ENCODE data around the gene GFRA3.
"Not testable (repeated sequence)": the region's sequence is repeated elsewhere in the genome, so short reads cannot be mapped to it uniquely, and the experiment has no call there.

Gene GFRA3

GRCh38 chr5:138274189-138274853 lies at the start of gene GFRA3:
TSS of gene GFRA3 (minus strand) at chr5:138274621. CDS start at chr5:138274424, 197 bp downstream.
- DNase-seq, result no peak

DNA sequence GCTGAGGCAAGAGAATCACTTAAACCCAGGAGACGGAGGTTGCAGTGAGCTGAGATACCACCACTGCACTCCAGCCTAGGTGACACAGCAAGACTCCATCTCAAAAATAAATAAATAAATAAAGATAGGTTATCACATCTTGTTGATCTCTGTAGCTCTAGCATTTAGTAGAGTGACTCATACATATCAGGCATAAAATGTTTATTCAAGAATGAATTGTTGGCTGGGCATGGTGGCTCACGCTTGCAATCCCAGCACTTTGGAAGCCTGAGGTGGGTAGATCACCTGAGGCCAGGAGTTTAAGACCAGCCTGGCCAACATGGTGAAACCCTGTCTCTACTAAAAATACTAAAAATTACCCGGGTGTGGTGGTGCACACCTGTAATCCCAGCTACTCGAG lies 43.8 kb upstream of the GFRA3 start:
- DNase-seq, result not testable (repeated sequence)

DNA sequence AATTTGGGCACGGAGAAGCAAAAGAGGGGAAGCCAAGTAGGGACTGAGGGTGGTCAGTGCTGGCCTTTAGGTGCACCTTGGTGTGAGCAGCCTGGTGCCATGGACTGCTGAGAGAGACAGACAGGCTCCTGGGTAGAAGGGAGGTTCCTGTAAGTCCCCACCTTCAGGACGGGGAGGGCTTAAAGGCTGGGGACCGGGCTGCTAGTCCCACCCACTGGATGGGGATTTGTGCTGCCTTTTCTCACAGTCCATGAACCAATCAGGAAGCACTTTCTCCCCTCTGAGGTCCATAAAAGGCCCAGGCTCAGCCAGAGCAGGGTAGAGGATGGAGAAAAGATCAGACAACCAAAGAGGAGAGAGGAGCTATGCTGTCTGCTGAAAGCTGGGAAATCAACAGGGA lies 41.9 kb upstream of the GFRA3 start:
- DNase-seq, result no peak

- no peak for DNase-seq
Measured at GRCh38 chr5:138315751-138316278, 41.4 kb upstream of the GFRA3 start.

DNA sequence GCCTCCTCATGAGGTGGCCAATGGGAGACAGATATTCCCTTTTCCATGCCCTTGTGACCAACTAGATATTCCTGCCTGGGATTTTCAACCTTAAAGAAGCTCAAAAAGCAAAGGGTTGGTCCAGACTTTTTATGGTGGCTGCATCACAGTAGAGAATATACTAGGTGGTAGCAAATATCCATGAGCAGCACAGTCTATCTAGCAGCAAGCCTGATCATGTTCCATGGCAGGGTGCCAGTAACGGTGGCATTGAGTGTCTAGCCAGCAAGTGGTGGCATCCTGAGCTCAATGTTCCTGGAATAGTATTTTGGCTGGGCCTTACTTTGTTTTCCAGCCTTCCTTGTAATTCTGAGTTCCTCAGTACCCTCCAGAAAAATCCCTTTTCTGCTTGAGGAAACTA lies 31.4 kb upstream of the GFRA3 start:
- DNase-seq, result no peak

DNA sequence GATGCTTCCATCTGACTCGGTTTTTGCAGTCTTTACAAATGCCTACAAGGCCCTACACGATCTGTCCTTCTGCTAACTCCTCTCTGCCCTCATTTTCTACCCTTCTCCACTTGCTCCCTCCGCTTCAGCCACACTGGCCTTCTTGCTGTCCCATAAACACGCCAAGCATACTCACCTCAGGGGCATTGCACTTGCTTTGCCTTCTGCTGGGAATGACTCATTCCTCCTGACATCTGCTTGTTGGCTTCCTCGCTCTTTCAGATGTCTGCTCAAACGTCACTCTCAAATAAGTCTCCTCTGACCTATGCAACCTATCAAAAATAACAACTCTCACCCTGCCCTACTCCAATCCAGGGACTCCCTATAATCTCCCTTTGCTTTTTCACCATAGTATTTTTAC lies 29.0 kb upstream of the GFRA3 start:
- no peak for DNase-seq

DNA sequence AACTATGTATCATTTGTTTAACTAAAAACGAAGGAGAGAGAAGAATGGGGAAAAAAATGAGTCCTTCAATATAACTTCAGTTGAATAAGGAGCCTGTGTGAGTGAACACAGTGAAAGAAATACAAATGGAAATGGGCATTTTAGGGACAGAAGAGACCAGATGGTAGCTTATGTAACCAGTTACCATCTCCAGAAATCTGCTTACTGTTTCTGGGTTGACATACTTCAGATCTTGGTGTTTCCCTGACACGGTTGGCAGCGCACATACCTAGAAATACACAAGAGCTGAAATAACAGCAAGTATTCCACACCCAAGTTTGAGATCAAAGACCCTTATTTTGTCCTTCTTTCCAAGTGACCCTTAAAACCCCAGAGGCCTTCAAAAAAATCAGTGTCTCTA lies 14.9 kb upstream of the GFRA3 start:
- DNase-seq, result no peak

GRCh38 chr5:138287246-138287645 lies 12.8 kb upstream of the GFRA3 start:
- no peak for DNase-seq

DNA sequence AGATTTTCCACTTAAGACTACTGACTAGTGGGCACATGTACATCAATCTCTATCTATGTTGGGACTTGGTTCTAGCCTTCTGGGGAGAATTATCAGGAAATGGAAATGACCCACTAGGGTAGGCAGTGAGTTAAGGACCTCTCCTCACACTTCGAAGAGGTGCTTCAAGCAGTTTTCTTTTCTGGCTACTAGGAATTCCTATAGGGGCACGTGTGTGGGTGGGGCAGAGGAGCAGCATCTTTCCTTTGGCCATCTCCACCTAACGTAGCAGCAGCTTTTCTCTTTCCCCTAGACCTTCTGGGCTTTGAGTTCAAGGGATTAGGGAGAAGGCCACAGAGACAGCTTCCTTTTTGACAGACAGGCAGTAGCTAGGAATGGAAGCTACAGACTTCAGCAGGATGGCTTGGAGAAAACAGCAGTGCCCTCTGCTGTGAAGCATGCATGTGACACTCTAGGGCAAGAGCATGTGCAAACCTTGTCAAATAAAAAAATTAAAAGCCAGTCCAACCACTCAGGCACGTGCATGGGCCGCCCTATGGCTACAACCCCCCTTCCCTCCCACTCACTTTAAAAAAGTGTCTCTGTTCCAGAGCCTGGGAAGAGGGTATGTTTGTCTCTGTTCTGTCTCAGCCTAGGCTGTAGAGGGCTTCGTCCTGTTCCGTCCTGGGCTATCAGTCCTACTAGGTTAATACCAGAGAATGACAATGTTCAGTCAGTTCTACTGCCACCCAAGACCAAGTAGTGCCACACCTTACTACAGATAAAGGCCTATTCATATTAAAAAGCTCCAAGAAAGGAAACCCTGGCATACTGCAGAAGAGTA lies 8.7 kb upstream of the GFRA3 start:
- DNase-seq, result no peak

GRCh38 chr5:138280915-138281314 lies 6.5 kb upstream of the GFRA3 start:
- no peak for DNase-seq

DNA sequence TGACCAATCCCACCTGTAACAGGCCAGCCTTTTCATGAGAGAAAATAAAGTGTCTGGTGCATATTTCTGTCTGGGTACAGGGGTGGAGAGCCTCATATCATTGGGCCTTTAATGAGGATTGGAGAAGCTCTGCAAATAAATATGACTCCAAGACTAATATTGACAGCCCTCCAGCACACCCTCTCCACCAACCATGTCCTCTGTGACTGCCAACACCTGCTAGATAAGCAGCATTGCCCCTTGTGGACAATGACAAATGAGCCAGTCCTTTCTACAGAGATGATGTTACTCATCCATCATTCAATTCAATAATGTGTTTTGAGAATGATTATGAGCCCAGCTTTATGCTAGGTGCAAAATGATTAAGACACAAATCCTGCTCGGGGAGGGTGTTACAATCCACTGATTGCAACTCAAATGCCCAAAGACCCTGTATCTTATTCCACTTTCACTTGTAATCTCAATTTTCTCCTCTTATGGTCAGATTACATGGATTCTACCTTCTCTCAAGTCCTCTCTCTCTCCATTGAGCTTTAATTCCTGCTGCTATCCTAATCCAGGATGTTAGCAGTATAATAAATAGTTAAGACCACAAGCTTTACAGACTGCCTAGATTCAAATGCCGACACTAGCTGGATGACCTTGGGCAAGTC lies 2.1 kb upstream of the GFRA3 start:
- DNase-seq, result no peak

DNA sequence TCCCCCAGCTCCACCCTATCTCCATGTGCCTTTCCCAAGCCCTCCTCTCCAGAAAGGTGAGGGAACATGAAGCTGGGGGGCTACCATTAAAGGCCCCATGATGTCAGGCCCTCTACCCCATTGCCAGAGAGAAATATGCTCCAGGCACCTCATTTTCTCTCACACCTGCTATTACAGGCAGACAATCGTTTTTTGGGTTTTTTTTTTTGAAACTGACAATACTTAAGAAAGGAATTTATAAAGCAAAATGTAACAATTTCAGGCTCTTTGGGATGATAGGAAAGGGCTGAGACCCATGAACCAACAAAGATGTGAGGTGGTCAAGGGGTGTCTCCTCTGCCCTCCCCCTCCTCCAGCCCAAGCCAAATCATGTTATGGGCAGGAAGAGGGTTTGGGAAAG lies 1.5 kb upstream of the GFRA3 start:
- DNase-seq, result no peak

- DNase-seq, result no peak
Measured at GRCh38 chr5:138275379-138275782, 960 bp upstream of the GFRA3 start.

- no peak for DNase-seq
Measured at GRCh38 chr5:138273834-138274188, 610 bp downstream of the GFRA3 start.

- no peak for DNase-seq
Measured at GRCh38 chr5:138272681-138273080, 1.7 kb downstream of the GFRA3 start.

DNA sequence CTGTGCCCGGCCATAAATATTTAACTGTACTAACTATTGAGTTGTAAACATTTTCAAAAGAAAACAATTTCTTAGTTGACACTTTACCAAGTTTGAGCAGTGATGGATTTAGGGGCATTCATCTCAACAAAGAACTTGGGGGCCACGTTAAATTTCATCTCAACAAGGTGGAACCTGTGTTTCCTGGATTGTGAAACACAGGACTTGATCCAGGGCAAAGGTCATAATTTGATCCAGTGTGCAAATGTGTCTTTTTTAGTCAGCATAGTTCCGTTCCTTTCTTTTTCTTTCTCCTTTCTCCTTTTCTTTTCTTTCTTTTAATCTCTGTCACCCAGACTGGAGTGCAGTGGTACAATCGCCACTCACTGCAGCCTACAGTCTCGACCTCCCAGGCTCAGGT lies 3.1 kb downstream of the GFRA3 start:
- no peak for DNase-seq

- no peak for DNase-seq
Measured at GRCh38 chr5:138264183-138264582, 10.2 kb downstream of the GFRA3 start.

DNA sequence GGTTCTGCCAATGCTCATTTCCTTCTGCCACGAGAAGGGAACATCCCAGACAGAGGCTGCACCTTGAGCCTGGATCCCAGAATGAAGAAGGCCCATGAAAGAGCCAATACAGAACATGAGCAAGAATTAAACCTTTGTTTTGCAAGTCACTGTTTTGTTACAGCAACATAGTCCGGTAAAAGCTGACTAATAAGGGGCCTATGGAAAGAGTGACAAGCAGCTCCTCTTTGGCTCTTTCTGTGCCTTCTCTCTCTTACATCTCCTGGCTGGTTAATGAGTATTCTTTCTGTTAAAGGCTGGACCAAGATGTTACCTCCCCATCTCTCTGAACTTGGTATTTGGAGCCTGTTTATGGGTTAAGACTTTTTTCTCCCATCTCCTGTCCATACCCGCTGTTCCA lies 10.8 kb downstream of the GFRA3 start:
- DNase-seq, result no peak

GRCh38 chr5:138258704-138259292 lies 15.6 kb downstream of the GFRA3 start:
- DNase-seq, result no peak

GRCh38 chr5:138257583-138257982 lies 16.8 kb downstream of the GFRA3 start:
- DNase-seq, result no peak

GRCh38 chr5:138252944-138253343 lies 21.5 kb downstream of the GFRA3 start:
- DNase-seq, result no peak

DNA sequence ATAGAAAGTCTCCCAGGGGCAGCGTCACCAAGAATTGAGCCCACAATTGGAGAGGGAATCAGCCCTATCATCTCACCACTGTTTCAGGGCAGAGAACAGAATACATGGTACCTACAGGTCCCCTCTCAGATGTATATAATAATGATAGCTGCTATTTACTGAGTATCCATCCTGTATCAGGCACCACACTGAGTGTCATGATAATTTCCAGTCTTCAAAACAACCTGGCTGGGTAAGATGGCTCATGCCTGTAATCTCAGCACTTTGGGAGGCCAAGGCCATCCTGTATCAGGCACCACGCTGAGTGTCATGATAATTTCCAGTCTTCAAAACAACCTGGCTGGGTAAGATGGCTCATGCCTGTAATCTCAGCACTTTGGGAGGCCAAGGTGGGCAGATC lies 26.6 kb downstream of the GFRA3 start:
- DNase-seq, result not testable (repeated sequence)

GRCh38 chr5:138246822-138247221 lies 27.6 kb downstream of the GFRA3 start:
- DNase-seq, result no peak
